T-cell (primary cell): ENCODE data around the gene ZIC2. TPM values are rescaled to one million over a fixed set of nuclear protein-coding genes. Genes with fewer than 3 reads are reported as not detected.
A peak's percentile ranks its signal among the peaks of the same experiment; 100 is the strongest.

Experiments used
- ATAC-seq, 4 experiments: fragments of 200-7000 bp in 3 of 4; fragments of 150-1000 bp in 1 of 4; cut with Tn5 transposase; replicated peaks in 1 of 4; 1 replicate in 3 of 4; 2 replicates in 1 of 4; pipeline ENCODE4 v1.10.0; 2021; ENCODE audit warnings: moderate library complexity in 3 of 4, mild to moderate bottlenecking in 2 of 4, moderate number of reproducible peaks in 1 of 4
- CTCF ChIA-PET, 2 donors: fragments of 300-600 bp; sonication (Branson Sonifier 250); formaldehyde crosslinking; loops; one replicate each; lab custom pipeline; 2022; ENCODE audit warnings: antibody characterized with exemption in 2 of 2; lab: Charles Lee
- POLR2A ChIA-PET, 2 donors: fragments of 300-600 bp; sonication (Branson Sonifier 250); formaldehyde crosslinking; loops; one replicate each; lab custom pipeline; 2022; ENCODE audit warnings: antibody characterized with exemption in 2 of 2; lab: Charles Lee
- DNase-seq, 35 experiments: peaks; one replicate each; pipeline versions ENCODE4 v3.0.0 to v3.0.0-alpha.2; 2013 to 2023
- H3K27ac ChIP-seq: one replicate; pipeline ENCODE4 v1.5.1; 2013; ENCODE audit warnings: low read length
- H3K27me3 ChIP-seq, 2 experiments: replicated peaks in 1 of 2; 1 replicate in 1 of 2; 2 replicates in 1 of 2; pipeline versions ENCODE4 v1.6.1 to v1.7.0; 2013; ENCODE audit warnings: low read length in 1 of 2, mixed read lengths in 1 of 2; ENCODE audit not compliant: control insufficient read depth in 2 of 2, insufficient read depth in 2 of 2; ENCODE audit errors: extremely low read depth in 1 of 2
- H3K36me3 ChIP-seq, 2 donors: 1 replicate in 1 of 2; 2 replicates in 1 of 2; pipeline versions ENCODE4 v1.6.1 to v1.7.0; 2013; ENCODE audit warnings: low read length in 1 of 2; ENCODE audit not compliant: control insufficient read depth in 2 of 2, insufficient read depth in 1 of 2; ENCODE audit errors: extremely low read depth in 1 of 2
- H3K4me1 ChIP-seq, 2 experiments: 1 replicate in 1 of 2; 2 replicates in 1 of 2; pipeline versions ENCODE4 v1.6.1 to v1.7.0; 2013; ENCODE audit warnings: low read length in 2 of 2, mixed read lengths in 1 of 2; ENCODE audit not compliant: insufficient read depth in 2 of 2, control insufficient read depth in 1 of 2; ENCODE audit errors: extremely low read depth in 1 of 2
- H3K4me3 ChIP-seq, 2 donors: 1 replicate in 1 of 2; 2 replicates in 1 of 2; pipeline versions ENCODE4 v1.5.1 to v1.7.0; 2013; ENCODE audit warnings: mild to moderate bottlenecking in 2 of 2, low read length in 1 of 2, moderate library complexity in 1 of 2; ENCODE audit not compliant: control insufficient read depth in 1 of 2; ENCODE audit errors: extremely low read depth in 1 of 2
- H3K9me3 ChIP-seq: 2 replicates; pipeline ENCODE4 v1.7.0; 2013
- H3K27ac Mint-ChIP-seq, 2 donors: one replicate each; pipeline ENCODE4 v1.8.0; 2020 to 2021; ENCODE audit warnings: mild to moderate bottlenecking in 2 of 2, mixed read lengths in 2 of 2
- H3K27me3 Mint-ChIP-seq, 2 donors: one replicate each; pipeline ENCODE4 v1.8.0; 2021 to 2022; ENCODE audit warnings: mixed read lengths in 2 of 2
- H3K36me3 Mint-ChIP-seq: one replicate; pipeline ENCODE4 v1.8.0; 2021; ENCODE audit warnings: mixed read lengths
- H3K4me1 Mint-ChIP-seq, 3 donors: one replicate each; pipeline ENCODE4 v1.8.0; 2020 to 2022; ENCODE audit warnings: mixed read lengths in 3 of 3, mild to moderate bottlenecking in 1 of 3
- H3K4me3 Mint-ChIP-seq, 3 donors: one replicate each; pipeline ENCODE4 v1.8.0; 2020 to 2022; ENCODE audit warnings: mild to moderate bottlenecking in 3 of 3, mixed read lengths in 3 of 3, moderate library complexity in 3 of 3
- H3K9me3 Mint-ChIP-seq, 3 donors: one replicate each; pipeline ENCODE4 v1.8.0; 2020 to 2022; ENCODE audit warnings: mixed read lengths in 3 of 3
- WGBS: methylation state at CpG from one replicate; pipeline ENCODE4 v1.1.5; 2013; ENCODE audit warnings: missing lambda C conversion rate; ENCODE audit not compliant: insufficient coverage; 5-methylcytosine and 5-hydroxymethylcytosine counted together
- total RNA-seq, 35 experiments: library from RNA in 6 of 35; stranded (reverse) in 6 of 35; fragments of 120-200 nt in 1 of 35; gene quantifications; one replicate each; pipeline versions ENCODE4 v1.2.1 to v1.2.4 and lab custom pipeline; 2013 to 2026

ZIC2 gene
- total RNA-seq, 5 donors from 2014 or later (not counting 1 experiment from before 2014, with no cell fraction given): 0.10 to 0.88 (median 0.85) TPM; not detected in 2

GRCh38 chr13:99982731-99983498 is 1.3 kb downstream of the ZIC2 start:
- DNase-seq: peak in 1 of 35 experiments; percentile 36
- CTCF ChIA-PET: interaction anchor here (0.6 to 1.4 kb wide), 2 partner anchors 9 to 455 kb away, joined by 4 to 11 read pairs; no protein-coding TSS in a partner anchor

GRCh38 chr13:99983499-99984401 is 2.2 kb downstream of the ZIC2 start:
- Histone ChIP-seq H3K9me3 (no peaks in the 10 kb centered on the region), H3K27ac (no peak overlapping the region), H3K4me1 (peaks cover 0 to 49% of the 10 kb centered on the region in 2 experiments), H3K4me3 (peak overlapping the region in 1 of 2 donors; percentile 25), H3K36me3 (no peaks in the 10 kb centered on the region), H3K27me3 (peaks cover 11 to 83% of the 10 kb centered on the region in 2 experiments)
- DNase-seq (peak in 1 of 35 experiments; percentile 33), ATAC-seq (no peak)
- Mint-ChIP-seq H3K4me3 (peak overlapping the region; percentile 17 to 44 (median 39)), H3K9me3 (peaks cover 0 to 4% (median 4%) of the 10 kb centered on the region in 3 donors), H3K27ac (peak overlapping the region; percentile 62 to 67), H3K27me3 (peaks cover 36 to 60% of the 10 kb centered on the region in 2 donors), H3K36me3 (peaks cover 5% of the 10 kb centered on the region), H3K4me1 (peaks cover 9 to 27% (median 16%) of the 10 kb centered on the region in 3 donors)
- ChIA-PET CTCF (interaction anchor here in 1 of 2 donors (1.4 kb wide), 1 partner anchor 10 kb away, joined by 4 read pairs; no protein-coding TSS in a partner anchor), POLR2A (no interaction called here)
- 16% methylated on average over 34 of the region's 42 CpGs for WGBS

More at GRCh38 chr13:99982731-99983498, 1.3 kb downstream of the ZIC2 start:
- Histone ChIP-seq H3K4me3 (peak overlapping the region in 1 of 2 donors; percentile 25), H3K4me1 (peaks cover 2 to 54% of the 10 kb centered on the region in 2 experiments), H3K27ac (no peak overlapping the region), H3K36me3 (no peaks in the 10 kb centered on the region), H3K27me3 (peaks cover 12 to 83% of the 10 kb centered on the region in 2 experiments), H3K9me3 (no peaks in the 10 kb centered on the region)
- Mint-ChIP-seq H3K9me3 (peaks cover 0 to 4% (median 4%) of the 10 kb centered on the region in 3 donors), H3K4me1 (peaks cover 17 to 28% (median 22%) of the 10 kb centered on the region in 3 donors), H3K27ac (peak overlapping the region; percentile 48 to 67), H3K4me3 (peak overlapping the region; percentile 4 to 44 (median 39)), H3K36me3 (peaks cover 5% of the 10 kb centered on the region), H3K27me3 (peaks cover 39 to 62% of the 10 kb centered on the region in 2 donors)
- 13% methylated on average over 39 of the region's 48 CpGs for WGBS
- POLR2A ChIA-PET: interaction anchor here in 1 of 2 donors (0.6 kb wide), 2 partner anchors 107 to 161 kb away, joined by 5 read pairs; no protein-coding TSS in a partner anchor
- no peak for ATAC-seq

- Histone ChIP-seq H3K4me1 (peaks cover 3 to 49% of the 10 kb centered on the region in 2 experiments), H3K4me3 (peak overlapping the region in 1 of 2 donors; percentile 32), H3K36me3 (no peaks in the 10 kb centered on the region), H3K27ac (no peak overlapping the region), H3K9me3 (no peaks in the 10 kb centered on the region), H3K27me3 (peaks cover 10 to 83% of the 10 kb centered on the region in 2 experiments)
- Mint-ChIP-seq H3K27ac (peak overlapping the region; percentile 62 to 67), H3K27me3 (peaks cover 42 to 63% of the 10 kb centered on the region in 2 donors), H3K4me3 (peak overlapping the region in 2 of 3 donors; percentile 22 to 44), H3K36me3 (peaks cover 5% of the 10 kb centered on the region), H3K9me3 (peaks cover 0 to 4% (median 4%) of the 10 kb centered on the region in 3 donors), H3K4me1 (peaks cover 15 to 30% (median 18%) of the 10 kb centered on the region in 3 donors)
- POLR2A ChIA-PET: no interaction called here
- 12% methylated on average over 39 of the region's 44 CpGs for WGBS
- peak in 2 of 35 experiments; percentile 2 to 44 for DNase-seq
- no peak for ATAC-seq
- CTCF ChIA-PET: no interaction called here
Measured at GRCh38 chr13:99984461-99985240, 3.1 kb downstream of the ZIC2 start.

DNA sequence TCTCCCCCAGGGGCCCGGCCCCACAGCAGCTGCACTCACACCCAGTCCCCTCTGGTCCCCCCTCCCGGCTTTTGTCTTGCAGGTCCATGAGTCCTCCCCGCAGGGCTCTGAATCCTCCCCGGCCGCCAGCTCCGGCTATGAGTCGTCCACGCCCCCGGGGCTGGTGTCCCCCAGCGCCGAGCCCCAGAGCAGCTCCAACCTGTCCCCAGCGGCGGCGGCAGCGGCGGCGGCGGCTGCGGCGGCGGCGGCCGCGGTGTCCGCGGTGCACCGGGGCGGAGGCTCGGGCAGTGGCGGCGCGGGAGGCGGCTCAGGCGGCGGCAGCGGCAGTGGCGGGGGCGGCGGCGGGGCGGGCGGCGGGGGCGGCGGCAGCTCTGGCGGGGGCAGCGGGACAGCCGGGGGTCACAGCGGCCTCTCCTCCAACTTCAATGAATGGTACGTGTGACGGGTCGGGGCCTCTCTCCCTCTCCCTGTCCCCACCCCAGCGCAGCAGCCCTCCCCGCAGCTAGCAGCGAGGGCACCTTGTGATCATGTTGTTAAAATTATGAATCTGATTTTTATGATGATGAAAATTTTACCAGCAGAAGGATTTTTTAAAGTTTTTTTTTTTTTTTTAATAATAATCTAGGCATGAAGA is 3.8 kb downstream of the ZIC2 start:
- Histone ChIP-seq H3K4me3 (no peak overlapping the region), H3K9me3 (no peaks in the 10 kb centered on the region), H3K27me3 (peaks cover 15 to 84% of the 10 kb centered on the region in 2 experiments), H3K27ac (no peak overlapping the region), H3K4me1 (peaks cover 6 to 50% of the 10 kb centered on the region in 2 experiments), H3K36me3 (no peaks in the 10 kb centered on the region)
- ChIA-PET CTCF (no interaction called here), POLR2A (interaction anchor here in 1 of 2 donors (0.6 to 0.7 kb wide), 2 partner anchors 21 to 880 kb away, joined by 5 to 7 read pairs; no protein-coding TSS in a partner anchor)
- Mint-ChIP-seq H3K9me3 (peaks cover 0 to 4% (median 4%) of the 10 kb centered on the region in 3 donors), H3K27ac (no peak overlapping the region), H3K36me3 (peaks cover 5% of the 10 kb centered on the region), H3K4me3 (no peak overlapping the region), H3K4me1 (peaks cover 20 to 35% (median 24%) of the 10 kb centered on the region in 3 donors), H3K27me3 (peaks cover 48 to 69% of the 10 kb centered on the region in 2 donors)
- ATAC-seq (no peak), DNase-seq (no peak)
- WGBS: 3% methylated on average over 38 of the region's 55 CpGs

DNA sequence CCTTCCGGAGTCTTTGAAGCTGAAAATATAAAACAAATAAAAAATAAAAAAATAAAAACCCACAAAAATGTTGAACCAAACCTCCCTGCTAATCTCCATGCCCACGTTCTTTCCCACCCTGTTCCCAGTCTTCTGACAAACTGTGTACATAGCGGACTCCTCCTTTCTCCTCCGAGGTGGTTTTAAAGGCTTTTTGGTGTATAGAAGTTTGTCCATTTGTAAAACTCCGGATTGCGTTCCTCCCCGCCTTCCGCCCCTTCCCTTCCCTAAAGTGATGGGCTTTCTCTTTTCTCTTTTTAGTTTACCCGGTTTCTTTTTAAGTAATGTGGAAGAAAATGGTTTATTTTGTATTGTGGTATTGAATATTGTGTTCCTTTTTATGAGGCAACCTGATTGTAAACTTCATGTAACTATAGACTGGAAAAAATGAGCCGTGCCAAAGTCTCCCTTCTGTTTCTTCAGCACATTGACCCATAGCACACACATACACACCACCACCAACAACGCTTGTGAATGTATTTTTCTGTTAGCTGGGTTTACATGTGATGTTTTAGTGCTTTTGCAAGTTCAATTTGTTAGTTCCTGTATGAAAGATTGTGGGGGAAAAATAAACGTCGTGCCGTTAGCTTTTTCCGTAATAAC is 4.4 kb downstream of the ZIC2 start:
- CTCF ChIA-PET: interaction anchor here in 1 of 2 donors (0.7 kb wide), 1 partner anchor 457 kb away, joined by 3 read pairs; no protein-coding TSS in a partner anchor
- WGBS: no CpG with 5 or more reads among the region's 15 CpGs
- peaks cover 15 to 86% of the 10 kb centered on the region in 2 experiments for H3K27me3 ChIP-seq

More for the DNA sequence above, 4.4 kb downstream of the ZIC2 start:
- Histone ChIP-seq H3K4me3 (no peak overlapping the region), H3K9me3 (no peaks in the 10 kb centered on the region), H3K4me1 (peaks cover 11 to 53% of the 10 kb centered on the region in 2 experiments), H3K36me3 (no peaks in the 10 kb centered on the region), H3K27ac (no peak overlapping the region)
- peaks cover 5% of the 10 kb centered on the region for H3K36me3 Mint-ChIP-seq
- POLR2A ChIA-PET: interaction anchor here (0.6 to 0.7 kb wide), 3 partner anchors 22 to 880 kb away, joined by 3 to 7 read pairs (median 5); no protein-coding TSS in a partner anchor
- peak overlapping the region; percentile 52 to 75 for H3K27ac Mint-ChIP-seq
- DNase-seq (no peak), ATAC-seq (no peak)
- peak overlapping the region in 1 of 3 donors; percentile 35 for H3K4me3 Mint-ChIP-seq
- H3K9me3 Mint-ChIP-seq: peaks cover 0 to 4% (median 4%) of the 10 kb centered on the region in 3 donors
- H3K27me3 Mint-ChIP-seq: peaks cover 51 to 74% of the 10 kb centered on the region in 2 donors
- peaks cover 20 to 39% (median 29%) of the 10 kb centered on the region in 3 donors for H3K4me1 Mint-ChIP-seq
